Measurements from ENCODE around the gene LEAP2.

The LEAP2 gene, protein sequence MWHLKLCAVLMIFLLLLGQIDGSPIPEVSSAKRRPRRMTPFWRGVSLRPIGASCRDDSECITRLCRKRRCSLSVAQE

DNA sequence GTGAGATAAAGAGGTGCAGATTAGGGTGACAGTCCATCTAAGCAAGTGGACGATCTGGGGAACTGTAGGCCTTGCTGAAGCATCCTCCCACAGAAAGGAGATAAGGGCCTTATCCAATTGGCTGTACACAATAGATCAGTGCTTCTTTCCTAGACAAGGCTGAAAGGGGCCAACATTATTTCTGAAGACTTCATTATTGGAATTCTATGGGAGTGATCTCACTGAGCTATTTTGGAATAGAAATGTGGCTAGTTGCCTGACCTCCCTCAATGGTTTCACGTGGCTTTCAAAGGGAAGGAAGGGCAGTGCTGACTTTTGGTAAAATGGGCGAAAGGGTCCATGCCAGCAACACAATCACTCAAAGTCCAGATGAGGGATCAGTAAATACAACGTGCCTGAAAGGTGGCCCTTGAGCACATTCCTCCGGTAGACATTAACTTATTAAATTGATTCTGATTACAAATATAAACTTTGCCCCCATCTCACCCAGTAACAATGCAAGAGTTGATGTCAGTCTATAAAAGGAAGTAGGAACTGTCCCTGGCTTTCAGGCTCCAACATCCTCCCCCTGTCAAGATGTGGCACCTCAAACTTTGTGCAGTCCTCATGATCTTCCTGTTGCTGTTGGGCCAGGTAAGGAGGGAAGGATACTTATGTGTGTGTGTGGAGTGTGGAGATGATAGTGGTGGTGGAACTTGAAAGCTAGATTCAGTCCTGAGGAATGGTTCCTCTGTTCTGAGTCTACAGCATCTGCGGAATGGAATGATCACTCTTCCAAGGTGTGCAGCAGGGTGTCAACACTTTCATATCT lies at the start of gene LEAP2:
LEAP2 (plus strand) TSS at position 550 of the 811 bp plus-strand sequence; CDS start at position 577, 27 bp downstream.
- no peak for DNase-seq (ENCODE audit: low read depth in 3 of 3)

DNA sequence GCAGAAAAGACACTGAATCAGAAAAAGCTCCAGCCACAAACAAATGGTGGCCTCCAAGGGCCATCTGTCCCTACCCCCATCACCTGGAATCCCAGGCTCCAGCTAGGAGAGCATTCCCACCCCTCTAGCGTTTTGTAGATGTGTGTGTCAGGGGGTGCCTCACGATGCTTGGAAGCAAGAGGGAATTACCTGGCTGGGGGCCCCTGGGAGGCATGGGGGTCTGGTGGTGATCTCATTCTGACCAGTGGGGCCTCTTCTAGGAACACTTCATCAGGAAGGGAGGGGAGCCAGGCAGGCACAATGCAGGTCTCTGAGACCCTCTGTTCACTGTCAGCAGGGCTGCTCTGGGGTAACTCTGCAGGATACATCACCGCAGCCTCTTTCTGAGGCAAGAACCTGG lies 49.0 kb upstream of the LEAP2 start:
- DNase-seq (ENCODE audit: low read depth in 3 of 3) = no peak

DNA sequence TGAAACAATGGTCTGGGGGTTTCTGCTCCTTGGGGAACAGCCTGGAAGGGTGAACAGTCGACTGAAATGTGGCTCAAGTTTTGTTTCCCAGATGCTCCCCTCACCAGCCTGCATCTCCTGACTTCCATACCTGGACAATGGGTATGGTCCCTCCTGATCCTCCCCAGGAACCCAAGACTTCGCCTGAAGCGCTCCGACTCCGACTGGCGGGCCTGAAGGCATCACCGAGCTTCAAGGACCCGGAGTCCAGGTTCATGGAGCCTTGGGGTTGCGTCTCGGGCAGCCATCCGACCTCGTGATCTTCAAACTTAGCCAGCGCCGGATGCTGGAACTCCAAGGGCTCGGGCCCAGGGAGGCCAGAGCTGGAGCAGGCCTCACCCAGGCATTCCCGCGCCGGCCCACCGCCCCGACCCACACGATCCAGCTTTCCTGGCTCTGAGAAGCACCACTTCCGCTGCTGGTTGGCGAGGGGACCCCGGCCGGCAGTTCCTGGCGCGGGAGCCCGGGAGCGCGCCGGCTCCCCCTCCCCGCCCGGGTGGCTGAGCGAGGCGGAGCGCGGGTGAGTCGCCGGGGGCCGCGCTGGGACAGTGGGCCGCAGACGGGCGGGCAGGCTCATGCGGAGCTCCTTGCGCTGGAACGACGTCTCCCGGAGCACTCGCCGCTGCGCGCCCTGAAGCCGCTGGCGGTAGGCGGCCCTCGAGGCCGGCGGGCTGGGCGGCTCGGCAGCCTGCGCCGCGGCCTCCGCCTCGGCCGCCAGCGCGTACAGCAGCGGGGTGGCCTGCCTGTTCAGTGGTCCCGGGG lies 48.2 kb upstream of the LEAP2 start:
- DNase-seq (ENCODE audit: low read depth in 3 of 3) = peak in 1 of 3 experiments; percentile 16

- DNase-seq (ENCODE audit: low read depth in 3 of 3) = peak in 1 of 3 experiments; percentile 22
Observed at GRCh38 chr5:132825834-132826391, 47.6 kb upstream of the LEAP2 start.

DNA sequence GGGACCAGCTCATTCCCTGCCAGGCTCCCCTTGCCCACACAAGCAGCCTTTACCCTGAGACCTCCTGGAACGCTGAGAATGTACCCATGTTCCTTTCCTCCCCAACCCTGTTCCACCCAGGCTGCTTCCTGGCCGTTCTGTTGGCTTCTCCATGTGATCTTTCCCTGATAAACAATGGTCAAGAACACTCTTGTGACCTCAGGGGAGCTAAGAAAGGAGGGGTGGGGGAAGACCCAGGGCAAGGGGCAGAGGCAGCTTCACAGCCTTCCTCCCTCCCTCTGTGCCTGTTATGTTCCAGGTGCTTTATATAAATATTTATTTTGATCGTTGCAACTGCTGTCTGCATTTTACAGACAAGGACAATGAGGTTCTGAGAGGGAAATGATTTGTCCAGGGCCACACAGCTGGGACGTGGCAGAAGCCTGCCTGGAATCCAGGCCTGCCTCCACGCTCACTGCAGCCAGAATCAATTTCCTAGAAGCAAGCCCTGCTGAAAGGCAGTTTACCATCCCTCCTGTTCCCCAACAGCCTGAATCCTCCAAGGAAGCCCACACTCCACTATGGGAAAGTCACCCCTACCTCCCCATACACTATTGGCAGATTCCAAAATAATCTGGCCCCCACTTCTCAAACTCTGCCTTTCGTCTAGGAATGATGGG lies 46.9 kb upstream of the LEAP2 start:
- DNase-seq (ENCODE audit: low read depth in 3 of 3) = no peak

- DNase-seq (ENCODE audit: low read depth in 3 of 3) = no peak
Observed at GRCh38 chr5:132827943-132828673, 45.4 kb upstream of the LEAP2 start.

DNA sequence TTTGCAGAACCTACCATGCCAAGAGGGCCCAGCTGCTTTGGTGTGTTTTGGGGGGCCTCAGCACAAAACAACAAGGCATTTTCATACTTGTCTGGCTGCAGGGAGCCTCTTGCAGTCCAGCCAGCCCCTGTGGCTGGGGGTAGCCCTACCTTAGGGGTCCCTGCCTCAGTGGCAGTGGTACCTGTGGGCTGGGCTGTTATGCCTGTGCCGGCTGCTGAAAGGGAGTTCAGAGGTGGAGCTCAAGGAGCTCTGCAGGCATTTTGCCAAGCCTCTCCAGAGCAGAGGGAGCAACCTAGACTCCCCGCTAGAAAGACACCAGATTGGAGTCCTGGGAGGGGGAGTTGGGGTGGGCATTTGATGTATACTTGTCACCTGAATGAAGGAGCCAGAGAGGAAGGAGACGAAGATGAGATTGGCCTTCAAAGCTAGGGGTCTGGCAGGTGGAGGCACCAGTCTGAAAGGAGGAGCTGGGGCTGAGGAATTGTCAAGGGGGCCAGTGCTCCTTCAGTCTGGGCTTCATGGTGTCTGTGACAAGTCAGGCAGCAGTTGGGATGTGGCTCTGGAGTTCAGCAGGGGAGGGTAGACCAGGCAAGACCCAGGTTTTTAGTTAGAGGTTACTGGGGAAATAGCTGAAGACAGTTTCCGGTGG lies 44.5 kb upstream of the LEAP2 start:
- no peak for DNase-seq (ENCODE audit: low read depth in 3 of 3)

GRCh38 chr5:132829742-132830435 lies 43.6 kb upstream of the LEAP2 start:
- peak; percentile 24 to 74 (median 52) for DNase-seq (ENCODE audit: low read depth in 3 of 3)

DNA sequence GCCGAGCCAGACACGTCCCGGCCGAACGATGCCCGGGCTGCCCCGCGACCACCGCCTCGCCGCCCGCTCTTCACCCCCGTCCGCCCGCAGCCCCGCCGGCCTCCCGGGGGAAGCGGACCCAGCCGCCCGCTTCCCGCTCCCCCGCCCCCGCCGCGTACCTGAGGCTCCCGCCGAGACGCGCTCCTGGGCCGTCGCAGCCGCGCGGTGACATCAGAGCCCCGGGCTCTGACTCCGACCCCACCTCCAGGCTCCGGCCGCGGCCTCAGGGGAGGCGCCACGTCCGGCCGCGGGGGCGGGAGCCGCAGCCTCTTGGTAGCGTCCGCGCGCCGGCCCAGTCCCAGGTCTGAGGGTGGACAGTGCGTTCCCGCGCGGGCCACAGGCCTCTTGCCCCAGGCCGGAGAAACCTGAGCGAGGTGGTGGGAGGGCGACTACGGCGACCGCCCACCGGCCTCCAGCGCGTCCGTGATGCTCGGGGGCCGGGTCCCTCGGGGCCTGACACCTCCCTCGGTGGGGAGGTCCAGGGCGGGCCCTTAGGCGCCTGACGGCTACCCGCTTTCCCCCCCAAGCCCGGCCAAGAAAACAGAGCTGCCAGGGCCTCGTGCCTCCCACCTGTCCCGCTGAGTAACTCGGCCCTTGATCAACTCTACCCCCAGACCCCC lies 42.9 kb upstream of the LEAP2 start, which contains the start of gene SHROOM1:
SHROOM1 (minus strand) TSS at position 212 of the 659 bp plus-strand sequence. CDS start 4,507 bp downstream, outside the sequence.
- DNase-seq (ENCODE audit: low read depth in 3 of 3) = peak in 1 of 3 experiments; percentile 27

- DNase-seq (ENCODE audit: low read depth in 3 of 3) = no peak
Observed at GRCh38 chr5:132831095-132831860, 42.2 kb upstream of the LEAP2 start.

GRCh38 chr5:132832612-132833011 lies 40.9 kb upstream of the LEAP2 start:
- DNase-seq (ENCODE audit: low read depth in 3 of 3) = no peak

GRCh38 chr5:132834057-132834456 lies 39.4 kb upstream of the LEAP2 start:
- DNase-seq (ENCODE audit: low read depth in 3 of 3) = no peak

GRCh38 chr5:132836852-132837251 lies 36.6 kb upstream of the LEAP2 start:
- no peak for DNase-seq (ENCODE audit: low read depth in 3 of 3)

DNA sequence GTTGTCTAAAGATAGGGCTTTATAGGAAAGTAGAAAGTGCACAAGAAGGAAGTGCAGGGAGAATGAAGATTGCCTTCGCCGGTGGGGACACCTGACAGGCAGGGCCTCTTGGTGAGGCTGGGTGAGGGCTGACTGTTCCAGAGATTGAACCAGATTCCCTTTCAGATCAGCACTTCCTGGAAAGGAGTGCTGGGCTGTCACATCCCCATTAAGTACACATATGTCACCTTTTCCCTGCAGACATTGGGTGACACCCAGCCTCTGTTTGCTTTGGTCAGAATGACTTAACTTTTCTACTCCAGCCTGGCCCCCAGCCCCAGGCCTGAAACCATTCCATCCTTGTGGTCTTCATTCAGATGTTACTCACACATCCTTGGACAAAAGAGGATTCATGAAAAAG lies 35.6 kb upstream of the LEAP2 start:
- no peak for DNase-seq (ENCODE audit: low read depth in 3 of 3)

DNA sequence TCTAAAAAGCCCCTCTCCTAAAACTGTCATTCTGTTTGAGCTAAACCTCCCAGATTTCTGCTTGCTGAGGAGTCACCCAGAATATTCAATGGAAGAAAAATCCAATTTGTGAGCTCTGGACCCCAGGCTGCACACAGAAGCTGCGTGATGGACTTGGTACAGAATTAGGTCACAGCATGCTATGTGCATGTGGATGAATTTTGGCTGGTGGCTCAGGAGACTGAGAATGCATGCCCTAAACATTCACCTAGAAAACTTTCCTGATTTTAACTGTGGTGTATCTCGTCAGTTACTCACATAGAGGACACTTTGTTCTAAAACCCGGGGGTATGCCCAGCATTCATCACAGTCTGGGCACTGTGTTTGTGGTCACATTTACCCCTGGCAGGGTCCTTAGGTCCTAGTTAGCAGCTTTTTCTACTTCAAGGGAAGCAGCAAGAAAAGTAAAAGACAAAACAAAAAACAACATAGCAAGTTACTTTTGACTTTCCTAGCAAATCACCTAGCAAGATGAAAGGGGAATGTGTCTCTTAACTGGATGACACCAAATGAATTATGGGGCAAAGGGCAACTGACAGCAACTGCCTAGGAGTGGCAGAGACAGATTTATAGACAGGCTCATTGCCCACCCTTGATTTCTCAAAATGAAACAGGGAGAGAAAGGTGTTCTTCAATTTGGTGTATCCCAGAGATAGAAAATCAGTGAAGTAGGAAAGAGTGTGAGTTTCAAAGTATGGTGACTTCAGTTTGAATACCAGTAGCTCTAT lies 34.8 kb upstream of the LEAP2 start:
- DNase-seq (ENCODE audit: low read depth in 3 of 3) = no peak

GRCh38 chr5:132839426-132840301 lies 33.8 kb upstream of the LEAP2 start:
- no peak for DNase-seq (ENCODE audit: low read depth in 3 of 3)

- DNase-seq (ENCODE audit: low read depth in 3 of 3) = no peak
Observed at GRCh38 chr5:132840313-132840712, 33.2 kb upstream of the LEAP2 start.
